Natural killer cell treated with Interleukin-12 subunit alpha and Interleukin-12 subunit beta and Interleukin-15 and Interleukin-18, amount 100 ng/mL, for 72 hours (primary cell): Measurements from ENCODE around the gene SRP68. TPM values are rescaled to one million over a fixed set of nuclear protein-coding genes. Genes with fewer than 3 reads are reported as not detected.
A peak's percentile ranks its signal among the peaks of the same experiment; 100 is the strongest.

Experiments
- ATAC-seq, 2 donors: fragments of 150-1000 bp; cut with Tn5 transposase in 1 of 2; sonication (Bioruptor Pico), chemical (Tn5 transposase) in 1 of 2; 2 replicates each; pipeline ENCODE4 v1.10.0; 2021
- DNase-seq: peaks from one replicate; pipeline ENCODE4 v3.0.0; 2022; ENCODE audit warnings: low spot score
- H3K27ac Mint-ChIP-seq, 2 donors: 1 replicate in 1 of 2; 2 replicates in 1 of 2; pipeline ENCODE4 v1.8.0; 2022; ENCODE audit warnings: mixed read lengths in 2 of 2, mild to moderate bottlenecking in 1 of 2, moderate library complexity in 1 of 2
- H3K27me3 Mint-ChIP-seq, 2 donors: 1 replicate in 1 of 2; 2 replicates in 1 of 2; pipeline ENCODE4 v1.8.0; 2022; ENCODE audit warnings: mixed read lengths in 2 of 2
- H3K36me3 Mint-ChIP-seq: one replicate; pipeline ENCODE4 v1.8.0; 2022; ENCODE audit warnings: mixed read lengths
- H3K4me1 Mint-ChIP-seq, 2 donors: 1 replicate in 1 of 2; 2 replicates in 1 of 2; pipeline ENCODE4 v1.8.0; 2022; ENCODE audit warnings: low read depth in 2 of 2, mixed read lengths in 2 of 2, mild to moderate bottlenecking in 1 of 2
- H3K4me3 Mint-ChIP-seq: one replicate; pipeline ENCODE4 v1.8.0; 2022; ENCODE audit warnings: mixed read lengths
- H3K9me3 Mint-ChIP-seq: 2 replicates; pipeline ENCODE4 v1.8.0; 2022; ENCODE audit warnings: mixed read lengths
- total RNA-seq, 2 donors: library from RNA; stranded (reverse); gene quantifications; one replicate each; pipeline ENCODE4 v1.2.3, GENCODE V29; 2022

SRP68 gene
- 10 to 100 TPM; 96.2 to 98.4 TPM for total RNA-seq

DNA sequence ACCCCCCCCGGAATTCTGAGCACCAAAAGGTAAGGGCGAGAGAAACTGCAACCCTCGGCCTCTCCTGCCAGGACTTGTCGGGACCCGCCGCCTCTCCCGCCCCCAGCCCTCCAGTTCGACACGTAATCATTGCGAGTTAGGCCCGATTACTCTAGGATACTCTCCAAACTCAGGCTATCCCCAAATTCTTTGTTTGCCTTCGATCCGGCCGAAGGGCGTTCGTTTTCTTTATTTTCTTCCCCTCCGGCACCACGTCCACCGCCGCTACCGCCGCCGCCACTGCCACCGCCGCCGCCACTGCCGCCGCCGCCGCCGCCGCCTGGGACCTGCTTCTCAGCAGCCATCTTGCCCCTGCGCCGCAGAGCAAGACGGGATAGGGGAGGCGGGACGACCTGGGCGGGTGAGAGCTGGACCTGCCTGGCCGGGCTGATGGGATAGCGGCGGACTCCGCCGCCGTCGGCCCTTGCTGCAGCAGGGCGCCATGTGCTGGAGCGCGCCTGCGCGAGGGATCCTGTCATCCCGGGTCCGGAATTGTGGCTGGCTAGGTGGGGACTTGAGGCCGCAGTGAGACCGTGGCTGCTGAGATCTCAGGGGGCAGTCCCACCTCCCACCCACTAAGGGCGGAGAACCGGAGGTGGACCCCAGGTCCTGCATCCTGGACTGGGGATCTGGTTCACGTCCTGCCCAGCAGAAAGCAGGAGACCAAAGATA lies at the start of gene SRP68:
Gene SRP68 (minus strand): TSS at position 370 of the 711 bp plus-strand sequence. CDS start 26 bp downstream, at position 344.
- ATAC-seq (peak; percentile 98 to 99), DNase-seq (peak; percentile 93)
- peaks cover 26 to 33% of the 10 kb centered on the region in 2 donors for H3K4me1 Mint-ChIP-seq
- H3K27ac Mint-ChIP-seq = peak within 1 kb of the TSS; percentile 95 to 97
- H3K27me3 Mint-ChIP-seq = peaks cover 17 to 20% of the 10 kb centered on the region in 2 donors
- no peaks in the 10 kb centered on the region for H3K9me3 Mint-ChIP-seq
- H3K4me3 Mint-ChIP-seq = peak within 1 kb of the TSS; percentile 98
- H3K36me3 Mint-ChIP-seq = peaks cover 8% of the 10 kb centered on the region

DNA sequence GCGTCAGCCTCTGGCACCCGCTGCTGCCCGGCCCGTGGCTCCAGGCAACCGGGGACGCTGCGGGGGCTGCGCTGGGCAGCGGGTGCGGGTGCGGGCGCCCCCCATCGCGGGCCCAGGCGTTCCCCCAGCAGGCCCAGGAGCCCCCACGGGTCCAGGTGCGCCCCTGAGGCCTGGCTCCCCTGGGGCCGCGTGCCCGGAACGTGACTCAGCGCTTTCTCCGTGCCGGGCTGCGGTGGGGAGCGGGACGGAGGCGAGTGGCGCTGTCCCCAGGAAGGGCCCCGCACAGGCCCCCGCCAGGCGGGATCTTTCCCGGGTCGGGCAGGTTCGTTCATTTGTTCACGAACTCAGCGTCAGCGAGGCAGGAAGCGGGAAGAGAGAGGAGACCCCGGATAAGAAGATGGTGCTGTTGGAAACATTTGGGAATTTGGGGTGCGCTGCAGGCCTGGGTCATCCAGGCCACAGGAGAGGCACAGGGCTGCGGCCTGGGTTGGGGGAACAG lies 49.7 kb upstream of the SRP68 start:
- Mint-ChIP-seq H3K36me3 (no peaks in the 10 kb centered on the region), H3K4me1 (peaks cover 6 to 12% of the 10 kb centered on the region in 2 donors), H3K9me3 (no peaks in the 10 kb centered on the region), H3K27ac (peak overlapping the region in 1 of 2 donors; percentile 34), H3K4me3 (peak overlapping the region; percentile 47), H3K27me3 (no peaks in the 10 kb centered on the region)
- DNase-seq (no peak), ATAC-seq (peak; percentile 36 to 46)

DNA sequence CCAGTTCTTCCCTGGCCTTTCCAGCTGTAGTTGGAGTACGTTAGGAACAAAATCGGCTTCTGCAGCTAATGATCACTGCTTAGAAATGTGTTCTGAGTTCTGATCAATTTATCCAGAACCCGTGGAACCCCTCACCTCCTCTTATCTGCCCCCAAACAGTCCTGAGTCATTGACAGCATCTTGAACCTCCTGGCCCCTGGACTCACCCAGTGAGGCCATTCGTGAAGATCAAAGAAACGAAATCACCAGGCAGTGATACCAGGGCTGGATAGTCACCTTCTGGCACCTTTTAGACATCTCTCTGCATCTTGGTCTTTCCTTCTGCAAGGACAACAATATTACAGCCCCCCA lies 48.3 kb upstream of the SRP68 start:
- no peak for ATAC-seq
- H3K9me3 Mint-ChIP-seq = no peaks in the 10 kb centered on the region
- no peaks in the 10 kb centered on the region for H3K27me3 Mint-ChIP-seq
- no peak overlapping the region for H3K4me3 Mint-ChIP-seq
- DNase-seq = no peak
- no peaks in the 10 kb centered on the region for H3K36me3 Mint-ChIP-seq
- H3K27ac Mint-ChIP-seq = peak overlapping the region in 1 of 2 donors; percentile 76
- peaks cover 6 to 12% of the 10 kb centered on the region in 2 donors for H3K4me1 Mint-ChIP-seq

DNA sequence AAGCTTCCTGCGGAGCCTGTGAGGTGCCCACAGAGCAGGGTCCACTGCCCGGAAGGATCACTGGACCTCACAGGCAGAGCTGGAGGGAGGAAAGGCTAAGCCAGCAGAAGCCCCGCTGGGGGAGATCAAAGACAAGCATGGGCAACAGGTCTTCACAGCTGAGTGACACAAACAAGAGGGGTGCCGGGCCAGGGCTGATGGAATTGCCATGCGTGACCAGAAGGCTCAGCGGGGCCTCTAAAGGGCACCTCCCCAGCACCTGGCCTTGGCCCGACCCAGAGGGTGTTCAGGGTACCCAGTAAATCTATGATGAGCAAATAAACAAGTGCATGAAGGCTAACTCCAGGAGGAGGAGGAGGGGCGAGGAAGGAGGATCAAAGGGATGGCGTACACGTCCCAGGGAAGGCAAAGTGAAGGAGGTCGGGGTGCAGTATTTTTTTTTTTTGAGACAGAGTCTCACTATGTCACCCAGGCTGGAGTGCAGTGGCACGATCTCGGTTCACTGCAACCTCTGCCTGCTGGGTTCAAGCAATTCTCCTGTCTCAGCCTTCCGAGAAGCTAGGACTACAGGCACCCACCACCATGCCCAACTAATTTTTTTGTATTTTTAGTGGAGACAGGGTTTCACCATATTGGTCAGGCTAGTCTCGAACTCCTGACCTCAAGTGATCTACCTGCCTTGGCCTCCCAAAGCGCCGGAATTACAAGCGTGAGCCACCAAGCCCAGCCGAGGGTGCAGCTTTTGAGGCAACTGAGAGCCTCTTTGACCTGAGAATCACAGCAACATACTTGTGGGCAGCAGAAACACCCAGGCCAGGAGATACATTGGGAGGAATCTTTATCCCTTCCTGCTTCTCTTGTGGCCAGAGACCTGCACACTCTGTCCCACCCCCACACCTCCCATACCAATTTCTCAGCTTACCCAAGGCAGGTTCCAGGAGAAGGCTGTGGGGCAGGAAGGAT lies 47.4 kb upstream of the SRP68 start:
- H3K36me3 Mint-ChIP-seq = no peaks in the 10 kb centered on the region
- no peak overlapping the region for H3K4me3 Mint-ChIP-seq
- DNase-seq (no peak), ATAC-seq (no peak)
- H3K27me3 Mint-ChIP-seq = no peaks in the 10 kb centered on the region
- H3K9me3 Mint-ChIP-seq = no peaks in the 10 kb centered on the region
- peaks cover 6 to 12% of the 10 kb centered on the region in 2 donors for H3K4me1 Mint-ChIP-seq
- H3K27ac Mint-ChIP-seq = peak overlapping the region in 1 of 2 donors; percentile 29

DNA sequence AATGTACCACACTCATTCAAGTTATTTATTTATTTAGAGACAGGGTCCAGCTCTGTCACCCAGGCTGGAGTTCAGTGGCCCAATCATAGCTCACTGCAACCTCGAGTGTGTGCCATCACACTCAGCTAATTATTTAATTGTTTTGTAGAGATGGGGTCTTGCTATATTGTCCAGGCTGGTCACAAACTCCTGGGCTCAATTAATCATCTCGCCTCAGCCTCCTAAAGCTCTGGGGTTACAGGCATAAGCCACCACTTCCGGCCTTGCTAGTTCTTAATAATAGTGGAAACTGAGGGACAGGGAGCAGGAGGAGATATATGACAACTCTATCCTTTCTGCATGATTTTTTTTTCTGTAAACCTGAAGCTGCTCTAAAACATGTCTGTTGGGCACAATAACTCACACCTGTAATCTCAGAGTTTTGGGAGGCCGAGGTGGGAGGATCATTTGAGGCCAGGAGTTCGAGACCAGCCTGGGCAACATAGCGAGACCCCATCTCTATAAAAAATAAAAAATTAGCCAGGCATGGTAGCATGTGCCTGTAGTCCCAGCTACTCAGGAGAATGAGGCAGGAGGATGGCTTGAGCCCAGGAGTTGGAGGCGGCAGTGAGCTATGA lies 42.9 kb upstream of the SRP68 start:
- H3K4me3 Mint-ChIP-seq = no peak overlapping the region
- no peak for ATAC-seq

DNA sequence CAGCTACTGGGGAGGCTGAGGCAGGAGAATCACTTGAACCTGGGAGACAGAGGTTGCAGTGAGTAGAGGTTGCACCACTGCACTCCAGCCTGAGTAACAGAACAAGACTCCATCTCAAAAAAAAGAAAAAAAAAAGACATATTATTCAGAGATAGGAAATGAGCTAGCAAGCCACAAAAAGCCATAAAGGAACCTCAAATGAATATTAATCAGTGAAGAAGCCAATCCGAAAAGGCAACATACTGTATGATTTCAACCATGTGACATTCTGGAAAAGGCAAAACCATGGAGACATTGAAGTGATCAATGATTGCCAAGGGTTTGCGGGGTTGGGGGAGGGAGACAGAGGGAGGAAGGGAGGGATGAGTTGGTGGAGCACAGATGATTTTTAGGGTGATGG lies 39.6 kb upstream of the SRP68 start:
- no peaks in the 10 kb centered on the region for H3K9me3 Mint-ChIP-seq
- H3K4me3 Mint-ChIP-seq = no peak overlapping the region
- H3K36me3 Mint-ChIP-seq = no peaks in the 10 kb centered on the region
- ATAC-seq (no peak), DNase-seq (no peak)
- no peaks in the 10 kb centered on the region for H3K27me3 Mint-ChIP-seq
- H3K4me1 Mint-ChIP-seq = no peaks in the 10 kb centered on the region
- no peak overlapping the region for H3K27ac Mint-ChIP-seq

More for the DNA sequence above, 42.9 kb upstream of the SRP68 start:
- no peak overlapping the region for H3K27ac Mint-ChIP-seq
- no peaks in the 10 kb centered on the region for H3K27me3 Mint-ChIP-seq
- H3K9me3 Mint-ChIP-seq = no peaks in the 10 kb centered on the region
- H3K36me3 Mint-ChIP-seq = no peaks in the 10 kb centered on the region
- DNase-seq = no peak
- no peaks in the 10 kb centered on the region for H3K4me1 Mint-ChIP-seq

DNA sequence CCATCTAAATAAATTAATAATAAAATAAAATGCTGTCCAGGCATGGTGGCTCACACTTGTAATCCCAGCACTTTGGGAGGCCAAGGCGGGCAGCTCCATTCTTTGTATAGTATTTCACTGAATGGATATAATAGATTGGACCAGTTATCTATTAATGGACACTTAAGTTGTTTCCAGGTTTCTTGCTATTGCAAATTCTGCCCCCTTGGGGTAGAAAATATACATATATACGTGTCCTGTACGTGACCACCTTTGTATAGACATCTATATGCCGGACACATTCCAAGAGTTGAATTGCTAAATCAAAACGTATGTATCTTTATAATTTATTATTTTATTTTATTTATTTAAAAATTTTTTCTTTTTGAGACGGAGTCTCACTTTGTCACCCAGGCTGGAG lies 35.2 kb upstream of the SRP68 start:
- H3K4me3 Mint-ChIP-seq = no peak overlapping the region
- ATAC-seq (no peak), DNase-seq (no peak)
- H3K9me3 Mint-ChIP-seq = no peaks in the 10 kb centered on the region
- H3K27me3 Mint-ChIP-seq = no peaks in the 10 kb centered on the region
- no peak overlapping the region for H3K27ac Mint-ChIP-seq
- peaks cover 12 to 14% of the 10 kb centered on the region in 2 donors for H3K4me1 Mint-ChIP-seq
- H3K36me3 Mint-ChIP-seq = no peaks in the 10 kb centered on the region

DNA sequence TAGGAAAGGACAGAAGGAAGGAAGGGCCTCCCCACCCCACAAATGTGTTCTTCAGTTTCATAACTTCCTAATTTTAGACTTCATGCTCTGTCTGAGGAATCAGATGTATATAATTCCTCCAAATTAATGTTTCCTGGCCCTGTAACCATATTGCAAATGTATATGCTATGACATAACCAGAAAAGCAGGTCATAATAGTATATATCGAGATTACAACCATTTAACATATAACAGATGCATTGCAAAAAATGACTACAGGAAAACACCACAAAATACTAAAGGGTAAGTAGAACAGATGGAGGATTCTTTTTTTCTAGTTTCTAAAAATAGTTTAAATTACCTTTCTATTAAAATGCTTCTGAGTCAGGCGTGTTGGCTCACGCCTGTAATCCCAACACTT lies 34.4 kb upstream of the SRP68 start:
- ATAC-seq (no peak), DNase-seq (no peak)
- Mint-ChIP-seq H3K4me3 (no peak overlapping the region), H3K9me3 (no peaks in the 10 kb centered on the region), H3K36me3 (no peaks in the 10 kb centered on the region), H3K27ac (no peak overlapping the region), H3K27me3 (no peaks in the 10 kb centered on the region), H3K4me1 (peaks cover 14 to 16% of the 10 kb centered on the region in 2 donors)

DNA sequence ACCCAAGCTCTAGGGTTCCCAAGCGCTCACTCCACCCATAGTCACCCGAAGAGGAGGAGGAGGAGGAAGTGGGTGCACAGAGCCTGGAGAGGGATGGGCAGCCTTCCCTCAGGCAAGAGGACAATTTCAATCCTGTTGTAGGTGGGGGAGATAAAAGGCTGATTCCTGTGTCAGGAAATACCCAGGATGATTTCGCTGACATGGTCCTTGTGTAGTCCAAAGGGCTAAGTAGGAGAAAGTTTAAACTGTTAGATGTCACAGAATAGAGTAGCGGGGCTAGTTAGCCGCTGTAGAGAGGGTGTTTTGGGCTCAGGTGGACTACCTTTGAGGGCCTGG lies 32.5 kb upstream of the SRP68 start:
- Mint-ChIP-seq H3K36me3 (peaks cover 2% of the 10 kb centered on the region), H3K9me3 (no peaks in the 10 kb centered on the region), H3K27me3 (no peaks in the 10 kb centered on the region), H3K27ac (peak overlapping the region in 1 of 2 donors; percentile 97), H3K4me1 (peaks cover 14 to 21% of the 10 kb centered on the region in 2 donors), H3K4me3 (peak overlapping the region; percentile 91)
- ATAC-seq = no peak
- no peak for DNase-seq

DNA sequence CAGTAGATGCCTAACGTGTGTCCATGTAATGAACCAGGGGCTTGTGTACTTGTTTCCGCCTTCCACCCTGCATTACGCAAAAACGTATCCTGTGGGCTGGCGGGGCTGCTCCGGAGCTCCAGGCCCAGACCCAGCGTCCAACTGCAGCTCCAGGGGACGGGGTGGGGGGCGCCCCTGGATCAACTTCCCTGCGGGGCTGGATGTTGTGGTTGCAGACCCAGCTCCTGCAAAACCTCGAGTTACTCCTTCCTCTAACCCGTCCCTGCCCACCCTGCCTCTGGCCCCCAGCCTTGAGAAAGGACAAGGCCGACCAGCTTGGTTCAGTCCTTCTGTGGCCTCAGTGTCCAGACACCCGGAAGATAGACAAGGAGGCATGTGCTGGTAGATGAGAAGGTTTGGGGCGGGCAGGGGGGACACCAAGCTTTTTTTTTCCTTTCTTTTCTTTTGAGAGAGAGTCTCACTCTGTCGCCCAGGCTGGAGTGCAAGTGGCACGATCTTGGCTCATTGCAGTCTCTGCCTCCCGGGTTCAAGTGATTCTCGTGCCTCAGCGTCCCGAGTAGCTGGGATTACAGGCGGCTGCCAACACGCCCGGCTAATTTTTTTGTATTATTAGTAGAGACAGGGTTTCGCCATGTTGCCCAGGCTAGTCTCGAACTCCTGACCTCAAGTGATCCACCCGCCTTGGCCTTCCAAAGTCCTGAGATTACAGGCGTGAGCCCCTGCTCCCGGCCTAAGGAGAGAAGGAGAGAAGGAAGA lies 32.0 kb upstream of the SRP68 start:
- no peaks in the 10 kb centered on the region for H3K27me3 Mint-ChIP-seq
- H3K4me3 Mint-ChIP-seq = peak overlapping the region; percentile 91
- H3K27ac Mint-ChIP-seq = peak overlapping the region; percentile 83 to 97
- H3K9me3 Mint-ChIP-seq = no peaks in the 10 kb centered on the region
- no peak for DNase-seq
- peak in 1 of 2 donors; percentile 4 for ATAC-seq
- peaks cover 14 to 21% of the 10 kb centered on the region in 2 donors for H3K4me1 Mint-ChIP-seq
- peaks cover 4% of the 10 kb centered on the region for H3K36me3 Mint-ChIP-seq

DNA sequence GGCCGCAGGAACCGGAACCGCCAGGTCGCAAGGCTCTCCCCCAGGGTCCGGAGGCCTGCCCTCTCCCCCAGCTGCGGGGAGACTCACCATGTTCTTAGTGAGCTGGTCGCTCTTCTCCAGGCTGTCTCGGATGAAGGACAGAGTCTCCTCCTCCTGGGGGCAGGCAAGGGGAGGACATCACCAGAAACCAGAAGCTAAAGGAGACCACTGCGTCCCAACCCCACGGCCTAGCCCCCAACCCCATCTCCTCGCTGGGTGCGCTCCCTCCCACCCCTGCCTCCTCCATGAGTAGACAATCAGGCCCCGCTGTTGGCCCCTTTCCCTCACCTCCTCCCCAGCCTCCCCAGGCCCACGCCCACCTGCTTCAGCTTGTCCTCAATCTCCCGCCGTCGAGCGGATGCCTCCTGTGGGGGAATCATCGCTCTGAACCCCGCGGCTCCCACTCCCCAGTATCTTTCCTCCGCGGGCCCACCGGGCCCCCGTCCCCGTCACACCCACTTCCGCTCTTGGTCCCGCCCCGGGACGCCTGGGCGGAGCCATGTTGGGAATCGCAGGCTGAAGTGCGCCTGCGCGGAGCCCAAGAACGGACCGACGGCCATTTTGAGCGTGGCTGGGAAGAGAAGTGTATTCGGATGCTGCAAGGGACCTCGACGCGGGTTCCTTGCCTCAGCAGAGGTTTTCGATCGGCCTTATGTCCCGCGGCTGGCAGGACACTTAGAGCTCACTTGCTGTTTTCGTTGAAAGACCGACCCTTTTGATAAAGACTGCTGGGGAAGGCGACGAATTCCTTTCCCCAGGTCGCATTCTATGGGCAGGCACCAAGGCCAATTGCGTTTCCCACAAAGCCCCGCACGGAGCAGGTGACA lies 31.2 kb upstream of the SRP68 start, which contains the start of gene EXOC7:
Gene EXOC7 (minus strand): TSS at position 514 of the 866 bp plus-strand sequence. CDS start 95 bp downstream, at position 419.
- Mint-ChIP-seq H3K36me3 (peaks cover 4% of the 10 kb centered on the region), H3K9me3 (no peaks in the 10 kb centered on the region), H3K4me1 (peaks cover 14 to 21% of the 10 kb centered on the region in 2 donors), H3K27ac (peak within 1 kb of the TSS; percentile 83 to 97), H3K4me3 (peak within 1 kb of the TSS; percentile 91), H3K27me3 (no peaks in the 10 kb centered on the region)
- ATAC-seq (peak; percentile 95 to 98), DNase-seq (peak; percentile 91)

DNA sequence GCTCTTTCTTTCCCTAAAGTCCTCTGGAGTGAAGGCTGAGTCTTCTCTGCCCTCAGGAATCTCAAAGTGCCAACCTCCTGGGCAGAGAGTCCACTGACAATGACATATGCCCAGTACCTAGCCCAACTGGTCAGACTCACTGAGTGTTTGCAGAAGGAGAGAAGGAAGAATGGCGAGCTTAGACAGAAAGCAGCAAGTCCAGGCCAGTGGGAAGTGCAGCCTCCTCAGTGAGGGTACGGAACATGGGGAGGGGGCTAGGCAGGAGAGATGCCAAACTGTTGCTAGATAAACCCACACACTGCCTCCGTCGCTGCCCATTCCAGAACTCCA lies 30.6 kb upstream of the SRP68 start:
- no peaks in the 10 kb centered on the region for H3K27me3 Mint-ChIP-seq
- DNase-seq (no peak), ATAC-seq (no peak)
- H3K9me3 Mint-ChIP-seq = no peaks in the 10 kb centered on the region
- H3K27ac Mint-ChIP-seq = peak overlapping the region; percentile 83 to 97
- peak overlapping the region; percentile 91 for H3K4me3 Mint-ChIP-seq
- peaks cover 4% of the 10 kb centered on the region for H3K36me3 Mint-ChIP-seq
- H3K4me1 Mint-ChIP-seq = peaks cover 14 to 21% of the 10 kb centered on the region in 2 donors
